Smooth muscle cell (in vitro differentiated cells): ENCODE measurements around the gene INPP5D. TPM values are rescaled to one million over a fixed set of nuclear protein-coding genes. Genes with fewer than 3 reads are reported as not detected.

Experiments used
- DNase-seq: peaks from one replicate; lab custom pipeline; 2025; ENCODE audit not compliant: unreplicated experiment; lab: John Stamatoyannopoulos, UW
- H2AFZ ChIP-seq: fragments of 200-600 bp; sonication (generic); 2 replicates; pipeline ENCODE4 v1.6.0; 2016; ENCODE audit warnings: antibody characterized with exemption, low read depth, mild to moderate bottlenecking
- H3F3A ChIP-seq: fragments of 200-600 bp; sonication (generic); 2 replicates; pipeline ENCODE4 v1.6.0; 2017; ENCODE audit warnings: antibody characterized with exemption, low read depth
- H3K27ac ChIP-seq: fragments of 200-600 bp; sonication (generic); 2 replicates; pipeline ENCODE4 v1.5.1; 2016; ENCODE audit warnings: low read depth, mild to moderate bottlenecking
- H3K27me3 ChIP-seq: fragments of 200-600 bp; sonication (generic); 2 replicates; pipeline ENCODE4 v1.6.1; 2016; ENCODE audit warnings: low read depth, mild to moderate bottlenecking
- H3K36me3 ChIP-seq: fragments of 200-600 bp; sonication (generic); 2 replicates; pipeline ENCODE4 v1.5.1; 2016; ENCODE audit warnings: low read depth
- H3K4me1 ChIP-seq: fragments of 200-600 bp; sonication (generic); 2 replicates; pipeline ENCODE4 v1.5.1; 2016; ENCODE audit warnings: low read depth
- H3K4me2 ChIP-seq: fragments of 200-600 bp; sonication (generic); 2 replicates; pipeline ENCODE4 v1.6.0; 2016; ENCODE audit warnings: mild to moderate bottlenecking
- H3K4me3 ChIP-seq: fragments of 200-600 bp; sonication (generic); 2 replicates; pipeline ENCODE4 v1.5.1; 2016; ENCODE audit warnings: mild to moderate bottlenecking
- H3K79me2 ChIP-seq: fragments of 200-600 bp; sonication (generic); 2 replicates; pipeline ENCODE4 v1.6.0; 2016; ENCODE audit warnings: low read depth, mild to moderate bottlenecking
- H3K9ac ChIP-seq: fragments of 200-600 bp; sonication (generic); 2 replicates; pipeline ENCODE4 v1.6.0; 2016; ENCODE audit warnings: low read depth
- H3K9me3 ChIP-seq: fragments of 200-600 bp; sonication (generic); replicated peaks from 2 replicates; pipeline ENCODE4 v1.5.1; 2016; ENCODE audit warnings: low read depth
- H4K20me1 ChIP-seq: fragments of 200-600 bp; sonication (generic); 2 replicates; pipeline ENCODE4 v1.6.0; 2016; ENCODE audit warnings: low read depth
- CTCF ChIP-seq: fragments of 200-600 bp; sonication (generic); IDR thresholded peaks from 2 replicates; pipeline ENCODE4 v1.5.1; 2017; ENCODE audit warnings: borderline replicate concordance, mild to moderate bottlenecking, antibody characterized with exemption; ENCODE audit not compliant: insufficient read depth, poor library complexity, severe bottlenecking
- WGBS: methylation state at CpG from one replicate; pipeline ENCODE4 v1.1.7; 2016; ENCODE audit warnings: low lambda C conversion rate; 5-methylcytosine and 5-hydroxymethylcytosine counted together
- polyA plus RNA-seq: library from polyadenylated mRNA; unstranded; fragments of >200 nt; fragmentation: Nextera tagmentation; extraction: Ambion mirVana; gene quantifications from 2 replicates; pipeline ENCODE4 v1.2.1, GENCODE V29; 2016
- total RNA-seq: library from RNA; depleted of rRNA; stranded (reverse); fragments of >200 nt; gene quantifications from 2 replicates; pipeline ENCODE4 v1.2.3, GENCODE V29; 2014

Gene INPP5D
- total and polyA plus RNA-seq, 2 experiments from 2014 or later = 5.6 to 17.8 TPM

- no peak for TF ChIP-seq CTCF
- no peak overlapping the region for H2AFZ ChIP-seq
- H3F3A ChIP-seq = no peaks in the 10 kb centered on the region
- H3K4me3 ChIP-seq = no peak overlapping the region
- no peak for DNase-seq
- H3K4me1 ChIP-seq = peaks cover 4% of the 10 kb centered on the region
- no peak overlapping the region for H3K4me2 ChIP-seq
- no peaks in the 10 kb centered on the region for H3K27me3 ChIP-seq
- H3K9ac ChIP-seq = no peak overlapping the region
- no peaks in the 10 kb centered on the region for H3K9me3 ChIP-seq
- 89% methylated on average over 6 of the region's 6 CpGs for WGBS
- H4K20me1 ChIP-seq = no peaks in the 10 kb centered on the region
- no peak overlapping the region for H3K27ac ChIP-seq
- H3K79me2 ChIP-seq = no peaks in the 10 kb centered on the region
- H3K36me3 ChIP-seq = no peaks in the 10 kb centered on the region
These were observed 153.8 kb downstream of the INPP5D start for GRCh38 chr2:233213975-233214374.

GRCh38 chr2:233217892-233218377, 157.8 kb downstream of the INPP5D start:
- H2AFZ ChIP-seq = no peak overlapping the region
- H3K9me3 ChIP-seq = no peaks in the 10 kb centered on the region
- WGBS = 94% methylated on average over 8 of the region's 8 CpGs
- no peaks in the 10 kb centered on the region for H4K20me1 ChIP-seq
- H3K4me1 ChIP-seq = no peaks in the 10 kb centered on the region
- H3K27me3 ChIP-seq = no peaks in the 10 kb centered on the region
- no peaks in the 10 kb centered on the region for H3K36me3 ChIP-seq
- no peak overlapping the region for H3K4me2 ChIP-seq
- no peaks in the 10 kb centered on the region for H3F3A ChIP-seq
- TF ChIP-seq CTCF = no peak
- no peaks in the 10 kb centered on the region for H3K79me2 ChIP-seq
- H3K9ac ChIP-seq = no peak overlapping the region
- H3K4me3 ChIP-seq = no peak overlapping the region
- H3K27ac ChIP-seq = no peak overlapping the region
- no peak for DNase-seq

- Histone ChIP-seq H3K9ac (no peak overlapping the region), H3K4me2 (no peak overlapping the region), H3K36me3 (no peaks in the 10 kb centered on the region), H3K4me3 (no peak overlapping the region), H3K79me2 (no peaks in the 10 kb centered on the region), H3K9me3 (no peaks in the 10 kb centered on the region), H3K4me1 (no peaks in the 10 kb centered on the region), H4K20me1 (no peaks in the 10 kb centered on the region), H2AFZ (no peak overlapping the region), H3K27ac (no peak overlapping the region), H3K27me3 (no peaks in the 10 kb centered on the region), H3F3A (no peaks in the 10 kb centered on the region)
- 92% methylated on average over 6 of the region's 6 CpGs for WGBS
- no peak for DNase-seq
- no peak for TF ChIP-seq CTCF
These were observed 158.7 kb downstream of the INPP5D start for GRCh38 chr2:233218836-233219235.

GRCh38 chr2:233219848-233220247, 159.7 kb downstream of the INPP5D start:
- WGBS = 95% methylated on average over 1 of the region's 1 CpG
- no peak for DNase-seq
- H3K79me2 ChIP-seq = no peaks in the 10 kb centered on the region
- no peaks in the 10 kb centered on the region for H3K4me1 ChIP-seq
- no peak overlapping the region for H3K4me2 ChIP-seq
- no peaks in the 10 kb centered on the region for H3K36me3 ChIP-seq
- no peaks in the 10 kb centered on the region for H4K20me1 ChIP-seq
- H3K9ac ChIP-seq = no peak overlapping the region
- H3K27ac ChIP-seq = no peak overlapping the region
- H3K9me3 ChIP-seq = no peaks in the 10 kb centered on the region
- H3K27me3 ChIP-seq = no peaks in the 10 kb centered on the region
- no peak for TF ChIP-seq CTCF
- no peak overlapping the region for H3K4me3 ChIP-seq
- H3F3A ChIP-seq = no peaks in the 10 kb centered on the region
- H2AFZ ChIP-seq = no peak overlapping the region
